ENCODE results near the gene TMEM14A. TPM values are rescaled to one million over a fixed set of nuclear protein-coding genes. Genes with fewer than 3 reads are reported as not detected.
A peak's percentile ranks its signal among the peaks of the same experiment; 100 is the strongest.

TMEM14A gene
- total RNA-seq, 1 donor from 2014 or later = 25.0 TPM

DNA sequence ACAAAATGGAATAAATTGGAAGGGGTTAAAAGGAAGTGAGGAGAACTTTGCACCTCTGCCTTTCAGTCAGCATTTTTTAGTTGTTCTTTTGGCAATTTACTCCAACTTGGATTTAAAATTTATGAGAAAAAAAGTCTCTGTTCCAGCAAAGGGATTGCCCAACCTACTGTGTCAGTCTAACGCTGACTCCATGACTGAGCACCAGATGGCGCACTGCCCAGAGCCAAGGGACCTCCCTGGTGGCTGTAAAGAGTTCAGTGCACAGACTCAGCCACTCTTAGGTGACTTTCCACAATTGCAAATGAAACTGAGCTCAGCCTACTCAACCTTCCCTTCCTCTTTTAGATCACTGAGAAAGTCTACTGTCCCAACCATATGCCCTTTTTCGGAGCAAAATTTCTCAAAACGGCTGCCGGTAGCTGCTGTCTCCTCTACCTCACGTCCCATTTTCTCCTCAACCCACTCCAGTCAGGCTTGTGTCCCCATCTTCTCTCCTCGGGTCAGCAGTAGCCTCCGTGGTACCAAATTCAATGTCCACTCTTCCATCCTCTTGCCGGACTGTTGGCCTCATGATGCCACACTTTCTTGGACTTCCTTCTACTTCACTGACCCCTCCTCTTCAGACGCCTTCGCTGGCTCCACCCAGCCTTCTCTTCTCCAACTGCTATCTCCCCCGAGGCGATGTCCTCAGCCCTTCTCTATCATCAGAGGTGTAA lies 53.7 kb downstream of the TMEM14A start:
- Mint-ChIP-seq H3K36me3 (ENCODE audit: low read depth) (no peaks in the 10 kb centered on the region), H3K4me1 (peaks cover 4% of the 10 kb centered on the region), H3K27ac (ENCODE audit: unreplicated experiment) (no peak overlapping the region), H3K9me3 (peaks cover 7% of the 10 kb centered on the region), H3K4me3 (no peak overlapping the region), H3K27me3 (ENCODE audit: low read depth) (no peaks in the 10 kb centered on the region)
- TF ChIP-seq, protein P1, sequence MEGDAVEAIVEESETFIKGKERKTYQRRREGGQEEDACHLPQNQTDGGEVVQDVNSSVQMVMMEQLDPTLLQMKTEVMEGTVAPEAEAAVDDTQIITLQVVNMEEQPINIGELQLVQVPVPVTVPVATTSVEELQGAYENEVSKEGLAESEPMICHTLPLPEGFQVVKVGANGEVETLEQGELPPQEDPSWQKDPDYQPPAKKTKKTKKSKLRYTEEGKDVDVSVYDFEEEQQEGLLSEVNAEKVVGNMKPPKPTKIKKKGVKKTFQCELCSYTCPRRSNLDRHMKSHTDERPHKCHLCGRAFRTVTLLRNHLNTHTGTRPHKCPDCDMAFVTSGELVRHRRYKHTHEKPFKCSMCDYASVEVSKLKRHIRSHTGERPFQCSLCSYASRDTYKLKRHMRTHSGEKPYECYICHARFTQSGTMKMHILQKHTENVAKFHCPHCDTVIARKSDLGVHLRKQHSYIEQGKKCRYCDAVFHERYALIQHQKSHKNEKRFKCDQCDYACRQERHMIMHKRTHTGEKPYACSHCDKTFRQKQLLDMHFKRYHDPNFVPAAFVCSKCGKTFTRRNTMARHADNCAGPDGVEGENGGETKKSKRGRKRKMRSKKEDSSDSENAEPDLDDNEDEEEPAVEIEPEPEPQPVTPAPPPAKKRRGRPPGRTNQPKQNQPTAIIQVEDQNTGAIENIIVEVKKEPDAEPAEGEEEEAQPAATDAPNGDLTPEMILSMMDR (conservative IDR thresholded peaks at IDR 0.05) = peak; percentile 77
- peak; percentile 59 for DNase-seq (ENCODE audit: low read depth, low spot score)

- TF ChIP-seq, protein P1 (conservative IDR thresholded peaks at IDR 0.05) = no peak
- Mint-ChIP-seq H3K27ac (ENCODE audit: unreplicated experiment) (no peak overlapping the region), H3K4me3 (no peak overlapping the region), H3K36me3 (ENCODE audit: low read depth) (no peaks in the 10 kb centered on the region), H3K27me3 (ENCODE audit: low read depth) (no peaks in the 10 kb centered on the region), H3K9me3 (peaks cover 7% of the 10 kb centered on the region), H3K4me1 (peaks cover 4% of the 10 kb centered on the region)
- DNase-seq (ENCODE audit: low read depth, low spot score) = no peak
These were observed 54.2 kb downstream of the TMEM14A start for GRCh38 chr6:52725143-52725534.

DNA sequence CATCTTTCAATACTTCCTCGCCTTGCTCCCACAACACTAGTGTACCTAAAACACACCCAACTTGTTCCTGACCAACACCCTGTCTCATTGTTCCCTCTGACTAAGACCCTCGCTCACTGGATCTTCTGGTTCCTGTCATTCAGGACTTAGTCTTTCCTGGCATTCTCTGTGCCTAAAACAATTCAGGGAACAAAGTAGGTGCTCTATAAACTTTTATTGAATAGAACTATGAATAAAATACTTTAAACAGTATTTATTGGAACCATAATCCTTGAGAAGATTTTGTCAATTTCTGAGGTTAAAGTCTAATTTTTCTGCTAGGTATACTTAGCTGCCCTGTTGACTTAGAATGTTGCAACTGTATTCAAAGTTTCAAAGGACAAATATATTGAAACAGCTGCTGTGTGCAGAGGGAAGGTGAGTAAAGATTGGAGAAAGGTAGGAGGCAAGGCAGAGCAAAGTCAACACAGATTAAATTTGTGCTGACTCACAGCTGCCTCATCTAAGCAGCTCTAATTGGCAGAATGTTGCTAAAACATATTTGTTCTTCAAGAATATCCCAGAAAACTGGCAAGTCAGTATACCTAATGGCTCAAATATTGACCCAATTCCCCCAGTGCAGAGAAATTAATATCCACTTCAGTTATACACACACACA lies 54.8 kb downstream of the TMEM14A start:
- Mint-ChIP-seq H3K27ac (ENCODE audit: unreplicated experiment) (peak overlapping the region; percentile 32), H3K27me3 (ENCODE audit: low read depth) (no peaks in the 10 kb centered on the region), H3K9me3 (peaks cover 6% of the 10 kb centered on the region), H3K36me3 (ENCODE audit: low read depth) (no peaks in the 10 kb centered on the region), H3K4me3 (no peak overlapping the region), H3K4me1 (peaks cover 4% of the 10 kb centered on the region)
- TF ChIP-seq, protein P1 (conservative IDR thresholded peaks at IDR 0.05) = no peak
- DNase-seq (ENCODE audit: low read depth, low spot score) = no peak

GRCh38 chr6:52726193-52726542 lies 55.3 kb downstream of the TMEM14A start:
- TF ChIP-seq, protein P1 (conservative IDR thresholded peaks at IDR 0.05) = no peak
- Mint-ChIP-seq H3K4me1 (peaks cover 9% of the 10 kb centered on the region), H3K4me3 (no peak overlapping the region), H3K27me3 (ENCODE audit: low read depth) (no peaks in the 10 kb centered on the region), H3K36me3 (ENCODE audit: low read depth) (no peaks in the 10 kb centered on the region), H3K9me3 (peaks cover 3% of the 10 kb centered on the region), H3K27ac (ENCODE audit: unreplicated experiment) (no peak overlapping the region)
- no peak for DNase-seq (ENCODE audit: low read depth, low spot score)

GRCh38 chr6:52726741-52727535 lies 56.0 kb downstream of the TMEM14A start:
- Mint-ChIP-seq H3K27me3 (ENCODE audit: low read depth) (no peaks in the 10 kb centered on the region), H3K36me3 (ENCODE audit: low read depth) (no peaks in the 10 kb centered on the region), H3K9me3 (peaks cover 3% of the 10 kb centered on the region), H3K4me1 (peaks cover 17% of the 10 kb centered on the region), H3K27ac (ENCODE audit: unreplicated experiment) (no peak overlapping the region), H3K4me3 (no peak overlapping the region)
- TF ChIP-seq, protein P1 (conservative IDR thresholded peaks at IDR 0.05) = no peak
- DNase-seq (ENCODE audit: low read depth, low spot score) = no peak

Data from neural crest cell (in vitro differentiated cells).